Measurements from ENCODE around the gene APPBP2. TPM values are rescaled to one million over a fixed set of nuclear protein-coding genes. Genes with fewer than 3 reads are reported as not detected.
"Not testable (repeated sequence)": the region's sequence is repeated elsewhere in the genome, so short reads cannot be mapped to it uniquely, and the experiment has no call there.

APPBP2 gene
- polyA plus RNA-seq, 1 of the 3 experiments (the other 2 are of a cell fraction) = 7.6 TPM

GRCh38 chr17:60421273-60422161 is 104.5 kb downstream of the APPBP2 start:
- H3K4me2 ChIP-seq = peak overlapping the region; percentile 67
- H3F3A ChIP-seq (replicated peaks; ENCODE audit: insufficient read depth) = no peaks in the 10 kb centered on the region
- no peaks in the 10 kb centered on the region for H3K36me3 ChIP-seq (replicated peaks in 1 of 2; ENCODE audit: control insufficient read depth in 1 of 2, insufficient read depth in 2 of 2, low read length in 1 of 2)
- H3K79me2 ChIP-seq (ENCODE audit: insufficient read depth) = no peaks in the 10 kb centered on the region
- DNase-seq = peak; percentile 97
- no peaks in the 10 kb centered on the region; a peak in 1 of 4 replicates for H3K4me1 ChIP-seq (ENCODE audit: control insufficient read depth in 1 of 2, insufficient read depth in 2 of 2, low read depth in 1 of 2, low read length in 1 of 2)
- H3K4me3 ChIP-seq (ENCODE audit: low read depth in 2 of 2, low read length in 1 of 2) = peak overlapping the region; percentile 45 to 63
- peak overlapping the region; percentile 35; the same call in 1 of the 2 replicates for H3K9ac ChIP-seq
- H3K9me2 ChIP-seq = no peaks in the 10 kb centered on the region
- H3K27ac ChIP-seq (ENCODE audit: low read depth in 2 of 2, low read length in 1 of 2) = no peak overlapping the region
- H3K27me3 ChIP-seq (ENCODE audit: insufficient read depth) = no peaks in the 10 kb centered on the region
- 17% methylated on average over 43 of the region's 66 CpGs for WGBS (ENCODE audit: low lambda C conversion rate)
- TF ChIP-seq TAF1 (IDR thresholded peaks at IDR 0.05; ENCODE audit: borderline replicate concordance, low read depth, low read length) = peak; percentile 28; the same call in 1 of the 2 replicates
- TF ChIP-seq RAD21 (IDR thresholded peaks at IDR 0.05; ENCODE audit: low read length) = peak; percentile 66
- no peak for TF ChIP-seq RCOR1 (IDR thresholded peaks at IDR 0.05; ENCODE audit: low read length)
- no peak for TF ChIP-seq POLR2AphosphoS5 (IDR thresholded peaks at IDR 0.05; ENCODE audit: low read depth, low read length)
- TF ChIP-seq SMC3 (IDR thresholded peaks at IDR 0.05; ENCODE audit: low read depth, low read length) = peak; percentile 57
- no peak for TF ChIP-seq CHD2 (IDR thresholded peaks at IDR 0.05; ENCODE audit: low read length, partially characterized antibody)
- no peak for TF ChIP-seq FOXM1 (IDR thresholded peaks at IDR 0.05; ENCODE audit: low read depth)
- TF ChIP-seq GATA2 (CRISPR knock-in tag; IDR thresholded peaks at IDR 0.05) = no peak
- TF ChIP-seq FOXJ3 (CRISPR knock-in tag; IDR thresholded peaks at IDR 0.05) = no peak
- no peak for TF ChIP-seq GABPA (IDR thresholded peaks at IDR 0.05; ENCODE audit: low read depth)
- TF ChIP-seq CTCF (IDR thresholded peaks at IDR 0.05) = peak; percentile 100
- no peak for TF ChIP-seq SIN3A (IDR thresholded peaks at IDR 0.05; ENCODE audit: borderline replicate concordance, low read depth, low read length)
- TF ChIP-seq NFIC (IDR thresholded peaks at IDR 0.05; ENCODE audit: borderline replicate concordance) = no peak
- H4K20me1 ChIP-seq (ENCODE audit: insufficient read depth) = no peaks in the 10 kb centered on the region
- ChIA-PET CTCF (interaction anchor here (0.5 to 7.4 kb wide), 71 partner anchors 8 to 765 kb away, joined by 3 to 128 read pairs (median 4); partner anchors contain the start of genes CA4 and USP32), POLR2A (no interaction called here)
- H2AFZ ChIP-seq (ENCODE audit: low read depth) = peak overlapping the region; percentile 51
- H3K9me3 ChIP-seq = no peaks in the 10 kb centered on the region

- H3K27me3 ChIP-seq (ENCODE audit: insufficient read depth); H3K4me1 ChIP-seq (ENCODE audit: control insufficient read depth in 1 of 2, insufficient read depth in 2 of 2, low read depth in 1 of 2, low read length in 1 of 2); DNase-seq; H3K79me2 ChIP-seq (ENCODE audit: insufficient read depth); POLR2A ChIA-PET; H3K9me2 ChIP-seq; H4K20me1 ChIP-seq (ENCODE audit: insufficient read depth); H3K4me2 ChIP-seq; H3K9me3 ChIP-seq; H3K9ac ChIP-seq; H3K4me3 ChIP-seq (ENCODE audit: low read depth in 2 of 2, low read length in 1 of 2); H3F3A ChIP-seq (replicated peaks; ENCODE audit: insufficient read depth); H3K27ac ChIP-seq (ENCODE audit: low read depth in 2 of 2, low read length in 1 of 2); H2AFZ ChIP-seq (ENCODE audit: low read depth); H3K36me3 ChIP-seq (replicated peaks in 1 of 2; ENCODE audit: control insufficient read depth in 1 of 2, insufficient read depth in 2 of 2, low read length in 1 of 2): not testable (repeated sequence)
- CTCF ChIA-PET = interaction anchor here (0.6 to 7.4 kb wide), 5 partner anchors 9 to 278 kb away, joined by 3 to 128 read pairs (median 9); no protein-coding TSS in a partner anchor
- 91% methylated on average over 7 of the region's 7 CpGs for WGBS (ENCODE audit: low lambda C conversion rate)
These were observed 106.2 kb downstream of the APPBP2 start for GRCh38 chr17:60419875-60420274.

- H3K79me2 ChIP-seq (ENCODE audit: insufficient read depth); H3K9ac ChIP-seq; POLR2A ChIA-PET; H3K9me3 ChIP-seq; H2AFZ ChIP-seq (ENCODE audit: low read depth); H4K20me1 ChIP-seq (ENCODE audit: insufficient read depth); H3K36me3 ChIP-seq (replicated peaks in 1 of 2; ENCODE audit: control insufficient read depth in 1 of 2, insufficient read depth in 2 of 2, low read length in 1 of 2); H3K9me2 ChIP-seq; H3K27ac ChIP-seq (ENCODE audit: low read depth in 2 of 2, low read length in 1 of 2); H3K27me3 ChIP-seq (ENCODE audit: insufficient read depth); H3F3A ChIP-seq (replicated peaks; ENCODE audit: insufficient read depth); H3K4me2 ChIP-seq; H3K4me3 ChIP-seq (ENCODE audit: low read depth in 2 of 2, low read length in 1 of 2); H3K4me1 ChIP-seq (ENCODE audit: control insufficient read depth in 1 of 2, insufficient read depth in 2 of 2, low read depth in 1 of 2, low read length in 1 of 2); DNase-seq: not testable (repeated sequence)
- WGBS (ENCODE audit: low lambda C conversion rate) = 87% methylated on average over 4 of the region's 4 CpGs
- CTCF ChIA-PET = interaction anchor here (0.6 to 7.4 kb wide), 2 partner anchors 13 to 328 kb away, joined by 3 to 128 read pairs; no protein-coding TSS in a partner anchor
These were observed 107.0 kb downstream of the APPBP2 start for GRCh38 chr17:60419003-60419402.
